T-helper 1 cell treated with Interleukin-12 subunit alpha and Interleukin-12 subunit beta and Interleukin-4 antibody, amounts not matched to agents 30 ng/mL and 1 ng/mL, for 36 hours (primary cell): ENCODE results near the gene ZCCHC17. TPM values are rescaled to one million over a fixed set of nuclear protein-coding genes. Genes with fewer than 3 reads are reported as not detected.

Experiments
- intact Hi-C: fragments of 100-400 bp; cut with micrococcal nuclease; formaldehyde crosslinking; loops from one replicate; pipeline ENCODE4 v1.15.1; 2024
- total RNA-seq: library from RNA; stranded (reverse); gene quantifications from 2 replicates; pipeline ENCODE4 v1.2.3, GENCODE V29; 2022

The ZCCHC17 gene
- total RNA-seq, 1 donor from 2014 or later = 20.6 TPM

DNA sequence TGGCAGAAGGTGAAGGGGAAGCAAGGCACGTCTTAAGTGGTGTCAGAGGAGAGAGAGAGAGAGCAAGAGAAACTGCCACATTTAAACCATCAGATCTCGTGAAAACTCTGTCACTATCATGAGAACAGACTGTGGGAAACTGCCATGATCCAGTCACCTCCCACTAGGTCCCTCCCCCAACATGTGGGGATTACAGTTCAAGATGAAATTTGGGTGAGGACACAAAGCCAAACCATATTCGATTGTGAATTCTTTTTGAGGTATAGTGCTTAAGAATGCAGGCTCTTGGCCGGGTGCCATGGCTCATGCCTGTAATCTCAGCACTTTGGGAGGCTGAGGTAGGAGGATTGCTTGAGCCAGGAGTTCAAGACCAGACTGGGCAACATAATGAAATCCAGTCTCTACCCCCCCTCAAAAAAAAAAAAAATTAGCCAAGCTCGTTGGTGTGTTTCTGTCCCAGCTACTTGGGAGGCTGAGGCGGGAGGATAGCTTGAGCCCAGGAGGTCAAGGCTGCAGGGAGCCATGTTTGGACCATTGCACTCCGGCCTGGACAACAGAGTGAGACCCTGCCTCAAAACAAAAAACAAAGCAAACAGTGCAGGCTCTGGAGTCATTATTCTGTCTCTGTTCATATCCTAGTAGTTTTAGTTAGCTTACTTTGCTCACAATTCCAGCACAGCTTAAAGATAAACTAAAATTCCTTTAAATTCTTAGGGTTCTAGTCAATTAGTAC is 6.0 kb downstream of the ZCCHC17 start:
- intact Hi-C loops = no loop called here

GRCh38 chr1:31306278-31306677 is 9.4 kb downstream of the ZCCHC17 start:
- intact Hi-C loops = no loop called here

- intact Hi-C loops = no loop called here
Observed at GRCh38 chr1:31308036-31308435, 11.2 kb downstream of the ZCCHC17 start.

- intact Hi-C loops = no loop called here
Observed at GRCh38 chr1:31310198-31310597, 13.4 kb downstream of the ZCCHC17 start.

GRCh38 chr1:31315902-31316301 is 19.1 kb downstream of the ZCCHC17 start:
- intact Hi-C loops = no loop called here

DNA sequence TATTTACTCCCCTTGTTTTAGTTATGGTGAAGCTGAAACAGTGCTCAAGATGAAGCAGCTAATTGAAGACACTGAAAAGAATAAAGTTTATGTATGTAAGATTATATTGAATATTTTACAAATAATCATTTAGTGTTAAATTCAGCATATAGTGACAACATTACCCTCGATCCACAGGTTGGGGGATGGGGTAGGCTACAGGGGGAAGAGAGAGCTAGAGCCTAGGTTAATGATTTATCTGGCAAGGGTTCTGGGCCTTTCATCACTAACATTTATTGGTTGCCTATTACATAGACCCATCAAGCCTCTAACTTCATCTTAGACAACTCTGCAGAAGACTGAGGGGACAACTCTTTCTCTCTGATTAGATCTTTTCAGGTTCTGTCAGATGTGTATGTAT is 21.3 kb downstream of the ZCCHC17 start:
- intact Hi-C loops = no loop called here

- intact Hi-C loops = no loop called here
Observed at GRCh38 chr1:31324093-31324492, 27.3 kb downstream of the ZCCHC17 start.

GRCh38 chr1:31324992-31325391 is 28.2 kb downstream of the ZCCHC17 start:
- intact Hi-C loops = no loop called here

- intact Hi-C loops = no loop called here
Observed at GRCh38 chr1:31326461-31326860, 29.6 kb downstream of the ZCCHC17 start.

- intact Hi-C loops = no loop called here
Observed at GRCh38 chr1:31327381-31327780, 30.5 kb downstream of the ZCCHC17 start.

- intact Hi-C loops = loop anchor here (1.0 kb wide), 2 partner anchors 151 to 173 kb away; no protein-coding TSS in a partner anchor
Observed at GRCh38 chr1:31335007-31335406, 38.2 kb downstream of the ZCCHC17 start.

DNA sequence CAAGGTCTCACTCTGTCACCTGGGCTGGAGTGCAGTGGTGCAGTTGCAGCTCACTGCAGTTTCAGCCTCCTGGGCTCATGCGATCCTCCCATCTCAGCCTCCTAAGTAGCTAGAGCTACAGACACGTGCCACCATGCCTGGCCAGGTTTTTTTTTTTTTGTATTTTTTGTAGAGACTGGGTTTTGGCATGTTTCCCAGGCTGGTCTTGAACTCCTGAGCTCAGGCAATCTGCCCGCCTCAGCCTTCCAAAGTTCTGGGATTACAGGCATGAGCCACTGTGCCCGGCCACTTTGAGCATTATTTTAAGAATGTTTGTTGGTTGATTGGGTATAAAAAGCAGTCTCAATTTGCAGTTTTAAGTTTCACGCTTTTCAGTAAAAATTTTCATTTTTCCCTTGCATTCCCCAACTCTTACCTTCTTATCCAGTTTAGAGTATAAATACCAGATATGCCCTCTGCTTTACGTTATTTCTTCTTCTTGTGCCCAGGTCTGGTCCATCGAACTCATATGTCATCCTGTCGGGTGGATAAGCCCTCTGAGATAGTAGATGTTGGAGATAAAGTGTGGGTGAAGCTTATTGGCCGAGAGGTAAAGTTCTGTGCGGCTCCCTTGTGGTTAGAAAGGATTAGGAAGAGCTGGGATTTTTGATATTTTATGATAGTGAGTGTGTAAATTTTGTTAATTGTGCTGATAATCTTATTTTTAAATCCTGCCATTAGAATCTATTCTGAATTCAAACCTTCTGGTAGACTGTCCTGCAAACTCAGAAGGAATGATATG is 40.0 kb downstream of the ZCCHC17 start:
- intact Hi-C loops = no loop called here

DNA sequence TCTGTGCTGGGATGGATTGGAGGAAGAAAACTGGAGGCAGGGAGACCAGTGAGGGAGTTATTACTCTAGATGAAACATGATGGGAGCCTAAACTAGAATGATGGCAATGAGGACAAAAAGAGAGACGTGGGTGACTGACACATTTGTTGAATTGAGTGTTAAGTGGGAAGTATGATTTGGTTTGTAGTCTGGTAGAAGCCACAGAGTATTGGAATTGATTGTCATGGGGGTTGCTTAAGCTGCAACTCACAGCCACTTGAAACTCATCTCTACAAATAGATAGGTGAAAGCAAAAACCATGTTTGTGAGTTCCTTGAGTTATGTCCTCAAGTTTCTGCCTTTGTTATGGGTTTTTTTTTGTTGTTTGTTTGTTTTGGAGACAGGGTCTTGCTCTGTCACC is 47.7 kb downstream of the ZCCHC17 start:
- intact Hi-C loops = no loop called here

- intact Hi-C loops = no loop called here
Observed at GRCh38 chr1:31345635-31346034, 48.8 kb downstream of the ZCCHC17 start.

DNA sequence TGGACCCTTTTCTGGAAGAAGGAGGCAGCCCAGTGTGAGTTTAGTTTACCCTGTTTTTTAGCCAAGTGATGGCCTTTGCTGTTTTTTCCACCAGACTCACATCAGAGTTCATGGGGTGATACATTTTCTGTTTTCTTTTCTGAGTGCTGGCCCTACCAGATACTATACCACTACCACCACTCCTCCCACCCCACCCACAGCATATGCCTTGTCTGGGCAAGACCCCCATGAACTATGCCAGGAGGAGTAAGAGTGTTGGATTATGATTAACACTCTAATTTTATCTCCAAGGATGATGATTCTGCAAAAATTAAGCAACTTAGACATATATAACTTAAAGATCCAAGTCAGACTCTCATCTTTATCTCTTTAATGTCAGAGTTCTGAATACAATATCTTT is 50.0 kb downstream of the ZCCHC17 start:
- intact Hi-C loops = no loop called here

DNA sequence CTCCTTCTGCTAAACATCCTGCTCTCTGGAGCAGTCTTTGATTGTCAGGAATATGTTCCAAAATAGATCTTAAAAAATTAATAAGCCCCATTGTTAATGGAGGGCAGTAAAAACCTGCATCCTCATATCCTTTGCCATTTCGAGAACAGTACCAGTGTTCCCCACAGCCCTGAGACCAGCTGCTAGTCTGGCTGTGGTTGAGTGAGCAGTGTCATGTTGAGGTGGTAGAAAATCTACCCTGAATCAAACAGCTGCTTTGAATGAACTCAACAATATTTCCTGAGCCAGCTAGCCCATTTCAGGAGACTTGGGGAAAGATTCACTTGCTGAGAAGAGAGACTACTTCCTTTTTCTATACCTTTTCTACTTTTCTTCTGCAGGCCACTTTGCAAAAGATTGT is 51.6 kb downstream of the ZCCHC17 start:
- intact Hi-C loops = no loop called here

- intact Hi-C loops = no loop called here
Observed at GRCh38 chr1:31354283-31354682, 57.5 kb downstream of the ZCCHC17 start.

GRCh38 chr1:31356427-31356826 is 59.6 kb downstream of the ZCCHC17 start:
- intact Hi-C loops = no loop called here

GRCh38 chr1:31361607-31362006 is 64.8 kb downstream of the ZCCHC17 start:
- intact Hi-C loops = no loop called here

GRCh38 chr1:31362032-31362431 is 65.2 kb downstream of the ZCCHC17 start:
- intact Hi-C loops = no loop called here

DNA sequence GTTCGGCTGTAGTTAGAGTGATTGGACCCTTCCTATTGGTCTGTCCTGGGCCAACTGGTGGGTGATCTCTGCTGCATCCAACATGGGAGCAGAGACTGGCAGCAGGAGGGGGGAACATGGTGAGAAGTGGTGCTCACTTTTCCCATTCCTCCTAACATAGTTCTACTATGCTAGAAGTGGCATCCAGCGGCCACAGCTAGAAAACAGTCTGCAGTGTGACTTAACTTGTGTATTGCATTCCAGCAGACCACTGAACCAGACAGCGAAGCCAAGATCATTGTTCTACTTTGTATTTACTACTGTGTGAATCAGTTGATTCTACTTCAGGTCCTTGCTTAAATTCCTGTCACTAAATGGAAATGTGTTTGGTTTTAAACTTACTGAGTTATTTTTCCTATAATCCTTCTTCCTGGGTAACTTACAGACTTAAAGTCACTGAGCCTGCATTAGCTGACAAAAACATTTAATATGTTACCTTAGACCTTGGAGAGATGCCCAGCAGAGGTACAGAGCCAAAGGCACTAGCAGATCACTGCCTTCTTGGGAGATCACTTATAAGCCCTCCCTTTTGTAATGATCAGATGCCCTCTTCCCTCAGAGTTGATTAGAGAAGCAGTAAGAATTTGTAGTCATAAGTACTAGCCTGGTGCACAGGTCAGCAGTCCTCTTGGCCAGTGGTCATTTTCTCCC is 67.9 kb downstream of the ZCCHC17 start:
- intact Hi-C loops = no loop called here

- intact Hi-C loops = no loop called here
Observed at GRCh38 chr1:31366796-31367195, 70.0 kb downstream of the ZCCHC17 start.
